ENCODE measurements around the gene ADAMTS19. TPM values are rescaled to one million over a fixed set of nuclear protein-coding genes. Genes with fewer than 3 reads are reported as not detected.

Gene ADAMTS19
- total and polyA plus RNA-seq, 9 of the 15 experiments (the other 6 are each of a cell fraction or from before 2014, with no cell fraction given) = not detected

DNA sequence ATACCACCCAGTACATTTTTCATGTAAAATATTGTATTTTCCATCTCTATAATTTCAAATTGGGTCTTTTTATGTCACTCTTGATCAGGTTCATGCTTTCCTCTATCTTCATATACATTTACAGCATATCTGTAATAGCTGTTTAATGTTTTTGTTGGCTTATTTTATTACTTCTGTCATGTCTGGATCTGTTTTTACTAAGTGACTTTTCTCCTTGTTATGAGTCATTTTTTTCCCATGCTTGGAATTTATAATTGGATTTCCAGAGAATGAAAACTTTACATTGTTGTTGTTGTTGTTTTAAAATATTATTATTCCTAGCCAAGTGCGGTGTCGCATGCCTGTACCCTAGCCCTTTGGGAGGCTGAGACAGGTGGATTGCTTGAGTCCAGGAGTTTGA is 5.6 kb upstream of the ADAMTS19 start (continued):
- TF ChIP-seq MCM5 (IDR thresholded peaks at IDR 0.05; ENCODE audit: low read depth) = no peak
- no peak for TF ChIP-seq MLX (CRISPR knock-in tag; conservative IDR thresholded peaks at IDR 0.05)
- TF ChIP-seq, protein P1, sequence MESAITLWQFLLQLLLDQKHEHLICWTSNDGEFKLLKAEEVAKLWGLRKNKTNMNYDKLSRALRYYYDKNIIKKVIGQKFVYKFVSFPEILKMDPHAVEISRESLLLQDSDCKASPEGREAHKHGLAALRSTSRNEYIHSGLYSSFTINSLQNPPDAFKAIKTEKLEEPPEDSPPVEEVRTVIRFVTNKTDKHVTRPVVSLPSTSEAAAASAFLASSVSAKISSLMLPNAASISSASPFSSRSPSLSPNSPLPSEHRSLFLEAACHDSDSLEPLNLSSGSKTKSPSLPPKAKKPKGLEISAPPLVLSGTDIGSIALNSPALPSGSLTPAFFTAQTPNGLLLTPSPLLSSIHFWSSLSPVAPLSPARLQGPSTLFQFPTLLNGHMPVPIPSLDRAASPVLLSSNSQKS (CRISPR knock-in tag; IDR thresholded peaks at IDR 0.05) = no peak
- TF ChIP-seq ELF4 (CRISPR knock-in tag; IDR thresholded peaks at IDR 0.05) = no peak
- TF ChIP-seq PHF21A (IDR thresholded peaks at IDR 0.05; ENCODE audit: borderline replicate concordance, low read depth) = no peak
- no peak for TF ChIP-seq ELF1 (tag; IDR thresholded peaks at IDR 0.05)
- TF ChIP-seq NKRF (IDR thresholded peaks at IDR 0.05; ENCODE audit: borderline replicate concordance) = no peak
- no peak for TF ChIP-seq KAT8 (IDR thresholded peaks at IDR 0.05; ENCODE audit: low read depth)
- no peak for TF ChIP-seq MEF2A (IDR thresholded peaks at IDR 0.05; ENCODE audit: control insufficient read depth, low read depth, low read length)

All from K562 (cell line).